Right ventricle myocardium superior (tissue), 1 donor: ENCODE measurements around the gene PRSS16. TPM values are rescaled to one million over a fixed set of nuclear protein-coding genes. Genes with fewer than 3 reads are reported as not detected.
A peak's percentile ranks its signal among the peaks of the same experiment; 100 is the strongest.
"Not testable (repeated sequence)": the region's sequence is repeated elsewhere in the genome, so short reads cannot be mapped to it uniquely, and the experiment has no call there.

ENCODE experiments used
- ATAC-seq: fragments of 200-7000 bp; cut with Tn5 transposase; one replicate; pipeline ENCODE4 v1.9.1; 2020; ENCODE audit warnings: mild to moderate bottlenecking; ENCODE audit not compliant: poor library complexity
- DNase-seq: peaks from one replicate; pipeline ENCODE4 v3.0.0-alpha.2; 2020
- intact Hi-C: fragments of 100-400 bp; cut with DNase I; formaldehyde crosslinking; loops from one replicate; pipeline ENCODE4 v1.11.2; 2022
- total RNA-seq: library from RNA; stranded (reverse); fragmentation: NEBNext Ultra II Directional; extraction: Animal tissue kit (Norgen Biotek cat#: 25700); gene quantifications from one replicate; pipeline ENCODE4 v1.2.1, GENCODE V29; 2021
- donor health status: DM: no; HTN: yes; CAD: no; lungs with severe emphysema.

Gene PRSS16
- total RNA-seq, 1 donor from 2014 or later, result not detected

GRCh38 chr6:27239258-27239657 is 8.2 kb upstream of the PRSS16 start:
- intact Hi-C loops, result no loop called here
- ATAC-seq, result no peak
- DNase-seq, result no peak

DNA sequence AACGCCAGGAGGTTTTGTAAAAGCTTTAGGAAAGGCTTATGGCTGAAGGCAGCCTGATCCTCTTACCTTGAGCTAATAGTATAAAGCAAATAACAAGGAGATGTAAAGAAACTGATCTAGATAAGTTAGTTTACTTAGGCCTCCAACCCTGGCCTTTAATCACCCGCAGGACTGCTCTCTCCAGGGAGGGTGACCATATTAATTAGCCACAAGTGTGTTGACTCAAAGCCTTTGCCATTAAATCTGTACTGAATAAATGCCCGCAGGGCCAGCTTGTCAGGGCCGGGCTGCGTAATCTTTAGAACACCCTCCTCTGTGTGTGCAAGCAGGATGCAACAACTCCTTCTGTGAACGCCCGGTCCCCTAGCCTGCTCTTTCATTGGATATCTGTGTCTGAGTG is 6.1 kb upstream of the PRSS16 start:
- ATAC-seq, result no peak
- intact Hi-C loops, result no loop called here
- no peak for DNase-seq

- ATAC-seq (no peak), DNase-seq (no peak)
- intact Hi-C loops, result no loop called here
These were observed 4.8 kb upstream of the PRSS16 start for GRCh38 chr6:27242589-27243265.

- ATAC-seq, result no peak
- DNase-seq, result no peak
- intact Hi-C loops, result no loop called here
These were observed 1.3 kb downstream of the PRSS16 start for GRCh38 chr6:27248783-27249182.

DNA sequence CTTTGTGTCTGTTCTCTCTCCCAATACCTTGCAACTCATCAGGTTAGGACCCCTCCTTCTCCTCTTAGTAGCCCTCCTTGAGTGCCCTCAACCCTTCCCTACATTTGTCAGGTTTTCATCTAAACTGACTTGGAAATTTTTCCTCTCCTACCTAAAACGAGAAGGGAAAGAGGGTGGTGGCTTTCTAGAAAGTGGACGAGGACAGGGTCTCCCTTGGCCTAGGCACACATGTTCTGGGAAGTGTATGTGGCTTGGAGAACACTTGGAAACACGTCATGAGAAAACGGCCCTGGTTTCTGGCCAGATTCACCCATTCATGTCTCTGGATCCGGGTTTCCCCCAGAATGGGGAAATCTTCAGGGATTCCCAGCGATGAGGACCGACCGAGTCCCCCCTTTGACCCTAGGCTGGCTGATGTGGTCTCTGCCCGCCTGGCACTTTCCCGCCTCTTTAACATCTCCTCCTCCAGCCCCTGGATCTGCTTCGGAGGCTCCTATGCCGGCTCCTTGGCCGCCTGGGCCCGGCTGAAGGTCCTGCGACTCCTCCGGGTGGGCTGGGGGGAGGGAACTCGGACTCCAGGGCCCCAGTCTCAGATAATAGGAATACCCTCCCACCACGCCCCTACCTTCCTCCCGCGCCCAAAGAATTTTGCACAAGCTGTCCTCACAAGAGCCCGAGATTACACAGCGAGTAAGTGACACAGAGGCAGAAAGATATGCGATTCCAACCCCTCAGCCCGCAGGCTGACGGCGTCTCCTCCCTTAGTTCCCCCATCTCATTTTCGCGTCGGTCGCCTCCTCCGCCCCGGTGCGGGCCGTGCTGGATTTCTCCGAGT is 3.0 kb downstream of the PRSS16 start:
- ATAC-seq (no peak), DNase-seq (no peak)
- intact Hi-C loops, result no loop called here

- intact Hi-C loops, result no loop called here
- DNase-seq (peak; percentile 66), ATAC-seq (peak; percentile 71)
These were observed 3.7 kb downstream of the PRSS16 start for GRCh38 chr6:27251112-27251605.

DNA sequence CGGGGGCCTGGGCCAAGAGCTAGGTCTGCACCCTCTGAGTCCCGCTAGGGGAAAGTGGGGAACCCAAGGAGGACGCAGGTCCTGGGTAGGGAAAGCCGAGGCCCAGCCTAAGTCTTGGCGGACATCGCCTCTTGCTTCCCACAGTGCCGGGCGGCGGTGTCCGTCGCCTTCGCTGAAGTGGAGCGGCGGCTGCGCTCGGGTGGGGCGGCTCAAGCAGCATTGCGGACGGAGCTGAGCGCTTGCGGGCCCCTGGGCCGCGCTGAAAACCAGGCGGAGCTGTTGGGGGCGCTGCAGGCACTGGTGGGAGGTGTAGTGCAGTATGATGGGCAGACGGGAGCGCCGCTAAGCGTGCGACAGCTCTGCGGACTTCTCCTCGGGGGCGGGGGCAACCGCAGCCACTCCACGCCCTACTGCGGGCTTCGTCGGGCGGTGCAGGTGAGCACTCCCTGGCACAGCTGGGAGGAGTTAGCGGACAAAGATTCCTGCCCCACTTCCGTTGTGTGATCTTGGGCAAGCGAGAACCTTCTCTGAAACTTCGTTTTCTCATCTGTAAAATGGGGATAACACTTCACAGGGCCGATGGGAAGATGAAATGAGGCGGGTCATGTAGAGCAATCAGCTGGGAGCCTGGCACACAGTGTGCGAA is 4.2 kb downstream of the PRSS16 start:
- DNase-seq, result peak; percentile 48
- ATAC-seq, result peak; percentile 72
- intact Hi-C loops, result no loop called here

GRCh38 chr6:27254566-27254965 is 7.1 kb downstream of the PRSS16 start:
- intact Hi-C loops, result no loop called here
- DNase-seq (no peak), ATAC-seq (no peak)

- intact Hi-C loops, result no loop called here
- ATAC-seq, result no peak
- no peak for DNase-seq
These were observed 8.4 kb downstream of the PRSS16 start for GRCh38 chr6:27255866-27256265.

GRCh38 chr6:27260369-27260768 is 12.9 kb downstream of the PRSS16 start:
- ATAC-seq (no peak), DNase-seq (no peak)
- intact Hi-C loops, result no loop called here

GRCh38 chr6:27260836-27261375 is 13.4 kb downstream of the PRSS16 start:
- no peak for ATAC-seq
- DNase-seq, result no peak
- intact Hi-C loops, result no loop called here

- intact Hi-C loops, result no loop called here
- no peak for ATAC-seq
- no peak for DNase-seq
These were observed 16.4 kb downstream of the PRSS16 start for GRCh38 chr6:27263886-27264285.

DNA sequence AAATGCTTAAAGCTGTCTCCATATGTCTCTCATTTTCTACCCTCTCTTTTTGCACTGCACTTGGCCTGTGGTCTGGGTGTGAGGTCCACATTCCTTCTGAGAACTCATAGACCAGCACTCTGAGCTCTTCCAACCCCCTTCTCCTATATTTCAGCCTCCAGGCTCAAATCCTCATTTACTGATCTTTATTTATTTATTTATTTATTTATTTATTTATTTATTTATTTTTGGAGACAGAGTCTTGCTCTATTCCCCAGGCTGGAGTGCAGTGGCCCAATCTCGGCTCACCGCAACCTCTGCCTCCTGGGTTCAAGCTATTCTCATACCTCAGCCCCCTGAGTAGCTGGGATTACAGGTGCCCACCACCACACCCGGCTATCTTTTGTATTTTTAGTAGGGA is 19.5 kb downstream of the PRSS16 start:
- DNase-seq, intact Hi-C loops, ATAC-seq: not testable (repeated sequence)

- no peak for DNase-seq
- intact Hi-C loops, result no loop called here
These were observed 20.4 kb downstream of the PRSS16 start for GRCh38 chr6:27267857-27268434.

GRCh38 chr6:27268803-27269202 is 21.3 kb downstream of the PRSS16 start:
- intact Hi-C loops, result no loop called here

More at GRCh38 chr6:27267857-27268434, 20.4 kb downstream of the PRSS16 start:
- no peak for ATAC-seq

GRCh38 chr6:27273783-27274182 is 26.3 kb downstream of the PRSS16 start:
- intact Hi-C loops, result no loop called here
- ATAC-seq, result no peak

More at GRCh38 chr6:27268803-27269202, 21.3 kb downstream of the PRSS16 start:
- ATAC-seq (no peak), DNase-seq (no peak)

DNA sequence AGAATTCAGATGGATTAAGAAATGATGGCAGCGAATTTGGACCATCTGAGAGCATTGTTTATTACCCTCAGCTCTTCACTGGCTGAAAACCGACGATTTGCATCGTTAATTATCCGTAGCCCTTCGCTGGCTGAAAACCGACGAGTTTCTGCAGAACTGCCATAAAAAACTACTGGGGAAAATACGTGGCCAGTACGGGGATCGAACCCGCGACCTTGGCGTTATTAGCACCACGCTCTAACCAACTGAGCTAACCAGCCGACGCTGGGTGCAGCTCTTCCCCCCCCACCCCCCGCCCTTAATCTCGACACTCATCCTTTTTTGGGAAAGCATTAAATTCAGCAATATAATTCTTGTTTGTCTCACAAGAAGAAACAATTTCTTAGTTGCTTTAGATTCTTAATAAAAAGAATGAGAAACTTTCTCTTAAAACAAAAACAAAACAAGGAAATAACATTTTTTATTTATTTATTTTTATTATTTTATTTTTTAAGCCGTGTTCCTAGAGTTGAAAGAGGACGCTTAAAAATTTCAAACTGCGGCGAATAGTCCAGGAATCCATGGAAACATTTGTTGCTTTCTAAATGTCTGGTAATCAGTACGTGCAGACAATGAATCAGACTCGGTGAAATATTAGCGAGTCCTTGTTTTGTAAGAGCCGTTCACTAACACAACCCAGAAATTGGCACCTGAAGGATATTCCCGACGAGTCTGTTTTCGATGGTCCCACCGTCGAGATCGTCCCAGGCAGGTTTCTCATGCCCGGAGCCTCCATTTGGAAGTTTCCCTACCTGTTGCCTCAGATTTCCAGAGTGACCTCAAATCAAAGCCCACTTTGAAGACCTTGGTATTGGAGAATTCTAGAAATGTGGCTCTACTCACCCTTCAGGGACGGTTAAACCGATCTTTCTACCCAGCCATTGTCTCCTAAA is 27.8 kb downstream of the PRSS16 start:
- intact Hi-C loops, result no loop called here
- no peak for DNase-seq
- no peak for ATAC-seq

More at GRCh38 chr6:27273783-27274182, 26.3 kb downstream of the PRSS16 start:
- no peak for DNase-seq
